HG03378 (cell line): ENCODE data around the gene EMP2.
"Not testable (repeated sequence)": the region's sequence is repeated elsewhere in the genome, so short reads cannot be mapped to it uniquely, and the experiment has no call there.

ENCODE experiments used
- ATAC-seq: cut with Tn5 transposase; IDR thresholded peaks from one replicate; pipeline ENCODE4 v1.9.1; 2021; ENCODE audit warnings: mild to moderate bottlenecking, moderate library complexity; ENCODE audit not compliant: unreplicated experiment

EMP2 gene

GRCh38 chr16:10552998-10553491, 27.4 kb downstream of the EMP2 start:
- peak; percentile 89 for ATAC-seq

- no peak for ATAC-seq
These were observed 28.1 kb downstream of the EMP2 start for GRCh38 chr16:10552281-10552680.

- ATAC-seq: no peak
These were observed 28.5 kb downstream of the EMP2 start for GRCh38 chr16:10551881-10552280.

GRCh38 chr16:10548404-10548803, 32.0 kb downstream of the EMP2 start:
- ATAC-seq: no peak

- ATAC-seq: no peak
These were observed 32.7 kb downstream of the EMP2 start for GRCh38 chr16:10547708-10548107.

GRCh38 chr16:10543231-10543977, 37.0 kb downstream of the EMP2 start:
- ATAC-seq: no peak

GRCh38 chr16:10541366-10541765, 39.0 kb downstream of the EMP2 start:
- ATAC-seq: no peak

- ATAC-seq: no peak
These were observed 40.6 kb downstream of the EMP2 start for GRCh38 chr16:10539793-10540192.

- ATAC-seq: no peak
These were observed 41.2 kb downstream of the EMP2 start for GRCh38 chr16:10539236-10539635.

GRCh38 chr16:10538583-10538982, 41.8 kb downstream of the EMP2 start:
- no peak for ATAC-seq

GRCh38 chr16:10537946-10538345, 42.5 kb downstream of the EMP2 start:
- no peak for ATAC-seq

GRCh38 chr16:10536814-10537389, 43.5 kb downstream of the EMP2 start:
- ATAC-seq: peak; percentile 76

- not testable (repeated sequence) for ATAC-seq
These were observed 44.1 kb downstream of the EMP2 start for GRCh38 chr16:10536328-10536727.

- no peak for ATAC-seq
These were observed 44.9 kb downstream of the EMP2 start for GRCh38 chr16:10535461-10535860.

- no peak for ATAC-seq
These were observed 45.6 kb downstream of the EMP2 start for GRCh38 chr16:10534748-10535147.

- not testable (repeated sequence) for ATAC-seq
These were observed 46.8 kb downstream of the EMP2 start for GRCh38 chr16:10533612-10534011.

- no peak for ATAC-seq
These were observed 48.8 kb downstream of the EMP2 start for GRCh38 chr16:10531582-10531981.

- ATAC-seq: no peak
These were observed 49.7 kb downstream of the EMP2 start for GRCh38 chr16:10530685-10531084.

GRCh38 chr16:10529895-10530669, 50.3 kb downstream of the EMP2 start:
- ATAC-seq: no peak

GRCh38 chr16:10528635-10529034, 51.8 kb downstream of the EMP2 start:
- ATAC-seq: no peak

- ATAC-seq: no peak
These were observed 53.4 kb downstream of the EMP2 start for GRCh38 chr16:10526962-10527361.
